ENCODE results near the gene FAM107B. TPM values are rescaled to one million over a fixed set of nuclear protein-coding genes. Genes with fewer than 3 reads are reported as not detected.
"Not testable (repeated sequence)": the region's sequence is repeated elsewhere in the genome, so short reads cannot be mapped to it uniquely, and the experiment has no call there.

The FAM107B gene
- polyA plus RNA-seq (ENCODE audit: insufficient read length in 3 of 3), result 100 to 1,000 TPM; 108 to 120 (median 112) TPM

DNA sequence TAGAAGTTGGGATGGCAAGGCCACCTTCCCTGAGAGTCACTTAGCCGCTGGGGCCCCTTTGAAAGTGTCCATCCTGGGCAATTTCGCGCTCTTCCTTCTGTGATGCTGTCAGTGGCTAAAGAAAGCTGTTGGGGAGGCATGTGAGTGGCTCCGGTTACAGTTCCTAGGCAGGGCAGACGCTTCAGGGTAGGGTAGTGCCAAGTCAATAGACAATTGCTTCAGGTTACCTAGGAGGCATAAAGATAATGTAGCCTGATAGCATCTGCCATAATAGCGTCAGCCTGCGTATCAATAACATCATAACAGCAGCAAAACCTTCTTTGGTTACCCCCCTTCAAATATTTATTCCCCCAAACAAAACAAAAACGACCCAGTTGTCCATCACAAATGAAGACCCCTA is at the start of gene FAM107B:
TSS of gene FAM107B (minus strand) at position 101 of the 400 bp plus-strand sequence. CDS start 234 bp downstream, outside the sequence.
- no peak for DNase-seq (ENCODE audit: low read depth in 3 of 3, low spot score in 2 of 3)

DNA sequence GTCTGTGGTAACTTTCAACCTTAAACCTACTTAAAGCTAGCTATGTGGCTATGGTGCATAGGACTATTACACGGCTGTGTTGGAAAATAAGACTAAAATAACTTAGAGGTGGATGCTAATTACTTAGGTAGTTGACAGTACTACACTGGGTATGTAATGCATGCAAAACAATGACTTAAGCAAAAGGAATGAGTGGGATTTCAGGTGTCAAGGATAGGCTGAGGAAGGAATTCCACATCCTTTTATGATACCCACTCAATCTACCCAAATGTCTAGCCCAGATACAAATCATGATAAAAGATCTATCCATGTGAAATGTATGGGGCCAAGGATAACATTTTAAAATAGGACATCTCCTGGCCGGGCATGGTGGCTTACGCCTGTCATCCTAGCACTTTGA is 49.3 kb upstream of the FAM107B start:
- no peak for DNase-seq (ENCODE audit: low read depth in 3 of 3, low spot score in 2 of 3)

DNA sequence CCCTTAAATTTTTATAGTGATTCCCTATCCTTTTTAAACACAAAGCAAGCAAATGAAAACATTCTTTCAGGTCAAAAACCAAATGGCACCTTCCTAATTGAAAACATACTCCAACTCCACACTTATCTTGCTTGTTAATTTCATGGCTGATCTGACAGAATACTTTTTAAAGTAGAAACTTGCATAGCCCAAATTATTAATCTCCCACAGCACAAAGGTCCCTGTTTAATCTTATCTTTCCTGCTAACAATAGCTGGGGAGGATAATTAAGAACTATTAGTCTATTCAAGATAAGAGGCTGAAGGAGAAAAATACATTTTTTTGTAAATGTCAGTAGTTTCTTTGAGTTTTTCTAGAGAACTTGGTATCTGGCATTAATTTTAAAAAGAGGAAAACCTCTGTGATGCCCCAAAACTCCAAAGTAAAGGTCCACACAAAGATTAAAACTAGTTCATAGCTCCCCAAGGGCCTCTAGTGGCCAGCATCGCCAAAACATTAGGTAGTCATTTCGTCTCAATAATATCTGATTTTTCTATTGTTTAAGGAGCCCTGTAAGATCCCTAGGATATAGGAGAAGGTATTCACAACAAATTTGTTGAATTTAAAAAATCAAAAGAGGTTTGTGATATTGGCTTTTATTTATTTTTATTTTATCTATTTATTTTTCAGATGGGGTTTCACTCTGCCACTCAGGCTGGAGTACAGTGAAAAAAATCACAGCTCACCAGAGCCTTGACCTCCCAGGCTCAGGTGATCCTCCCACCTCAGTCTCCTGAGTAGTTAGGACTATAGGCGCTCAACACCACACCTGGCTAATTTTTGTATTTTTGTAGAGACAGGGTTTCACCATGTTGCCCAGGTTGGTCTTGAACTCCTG is 48.4 kb upstream of the FAM107B start:
- DNase-seq (ENCODE audit: low read depth in 3 of 3, low spot score in 2 of 3), result no peak

DNA sequence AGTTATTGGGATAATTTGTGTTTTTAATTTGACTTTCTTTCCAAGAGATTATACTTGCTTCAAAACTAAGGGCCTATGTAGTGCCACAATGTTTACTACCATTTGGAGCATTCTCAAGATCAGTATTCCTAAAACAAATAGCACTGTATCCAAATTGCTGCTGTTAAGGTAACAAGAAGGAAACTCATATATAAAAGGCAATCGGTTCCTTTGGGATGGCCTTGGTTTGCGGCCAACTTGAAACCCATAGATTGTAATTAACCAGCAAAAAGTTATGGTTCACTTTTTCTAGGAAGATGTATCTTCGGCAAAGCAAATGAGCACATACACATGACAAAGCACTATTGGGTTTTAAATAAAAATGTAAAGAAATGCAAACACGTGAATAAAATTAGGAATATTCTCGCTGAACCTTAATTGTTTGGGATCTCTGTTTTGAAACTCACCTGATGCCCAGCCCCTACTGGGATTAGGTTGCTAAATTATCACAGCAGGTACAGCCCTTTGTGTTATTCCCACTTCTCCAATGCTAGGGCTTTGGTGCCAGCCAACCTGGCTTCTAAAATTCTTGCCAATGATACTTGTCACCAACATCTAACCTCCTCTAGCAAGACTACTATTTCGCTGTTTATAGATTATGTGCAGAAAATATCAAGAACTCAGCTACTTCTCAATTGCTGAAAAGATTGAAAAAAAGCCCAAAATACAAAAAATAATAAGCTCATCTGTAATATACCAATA is 47.1 kb upstream of the FAM107B start:
- no peak for DNase-seq (ENCODE audit: low read depth in 3 of 3, low spot score in 2 of 3)

DNA sequence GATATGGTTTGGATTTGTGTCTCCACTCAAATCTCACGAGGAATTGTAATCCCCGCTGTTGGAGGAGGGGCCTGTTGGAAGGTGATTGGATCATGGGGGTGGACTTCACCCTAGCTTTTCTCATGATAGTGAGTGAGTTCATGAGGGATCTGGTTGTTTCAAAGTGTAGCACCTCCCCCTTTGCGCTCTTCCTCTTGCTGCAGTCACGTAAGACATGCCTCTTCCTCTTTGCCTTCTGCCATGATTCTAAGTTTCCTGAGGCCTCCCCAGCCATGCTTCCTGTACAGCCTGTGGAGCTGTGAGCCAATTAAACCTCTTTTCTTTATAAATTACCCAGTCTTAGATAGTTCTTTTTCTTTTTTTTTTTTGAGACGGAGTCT is 46.1 kb upstream of the FAM107B start:
- no peak for DNase-seq (ENCODE audit: low read depth in 3 of 3, low spot score in 2 of 3)

DNA sequence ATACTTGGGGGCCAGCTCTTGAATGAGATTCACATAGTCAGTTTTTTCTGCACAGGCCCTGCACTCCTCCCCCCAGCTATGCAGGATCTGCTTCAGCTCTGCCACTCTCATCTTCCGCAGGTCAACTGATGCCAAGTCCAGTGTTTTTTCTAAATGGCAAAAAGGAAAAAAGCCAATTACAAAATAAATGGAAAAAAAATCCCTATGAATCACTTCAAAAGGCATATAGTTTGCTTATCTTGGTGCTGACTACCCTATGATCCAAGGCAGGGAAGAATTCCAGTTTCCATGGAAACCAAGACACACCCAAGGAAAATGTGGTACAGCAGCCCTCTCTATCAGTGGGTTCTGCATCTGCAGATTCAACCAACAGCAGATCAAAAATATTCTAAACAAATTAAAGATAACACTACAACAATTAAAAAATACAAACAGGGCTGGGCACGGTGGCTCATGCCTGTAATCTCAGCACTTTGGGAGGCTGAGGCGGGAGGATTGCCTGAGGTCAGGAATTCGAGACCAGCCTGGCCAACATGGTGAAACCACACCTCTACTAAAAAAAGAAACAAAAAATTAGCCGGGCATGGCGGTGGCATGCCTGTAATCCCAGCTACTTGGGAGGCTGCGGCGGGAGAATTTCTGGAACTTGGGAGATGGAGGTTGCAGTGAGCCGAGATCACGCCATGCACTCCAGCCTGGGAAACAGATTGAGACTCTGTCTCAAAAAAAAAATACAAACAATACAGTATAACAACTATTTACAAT is 45.5 kb upstream of the FAM107B start:
- no peak for DNase-seq (ENCODE audit: low read depth in 3 of 3, low spot score in 2 of 3)

DNA sequence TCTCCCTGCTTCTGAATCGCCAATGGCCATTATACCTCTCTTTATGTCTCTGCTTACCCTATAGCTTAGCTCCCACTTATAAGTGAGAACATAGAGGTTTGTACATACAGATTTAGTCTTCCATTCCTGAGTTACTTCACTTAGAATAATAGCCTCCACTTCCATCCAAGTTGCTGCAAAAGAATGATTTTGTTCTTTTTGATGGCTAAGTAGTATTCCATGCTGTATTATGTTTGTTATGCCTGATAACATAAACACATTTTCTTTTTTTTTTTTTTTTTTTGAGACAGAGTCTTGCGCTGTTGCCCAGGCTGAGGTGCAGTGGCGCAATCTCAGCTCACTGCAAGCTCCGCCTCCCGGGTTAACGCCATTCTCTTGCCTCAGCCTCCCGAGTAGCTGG is 42.0 kb upstream of the FAM107B start:
- DNase-seq (ENCODE audit: low read depth in 3 of 3, low spot score in 2 of 3), result not testable (repeated sequence)

DNA sequence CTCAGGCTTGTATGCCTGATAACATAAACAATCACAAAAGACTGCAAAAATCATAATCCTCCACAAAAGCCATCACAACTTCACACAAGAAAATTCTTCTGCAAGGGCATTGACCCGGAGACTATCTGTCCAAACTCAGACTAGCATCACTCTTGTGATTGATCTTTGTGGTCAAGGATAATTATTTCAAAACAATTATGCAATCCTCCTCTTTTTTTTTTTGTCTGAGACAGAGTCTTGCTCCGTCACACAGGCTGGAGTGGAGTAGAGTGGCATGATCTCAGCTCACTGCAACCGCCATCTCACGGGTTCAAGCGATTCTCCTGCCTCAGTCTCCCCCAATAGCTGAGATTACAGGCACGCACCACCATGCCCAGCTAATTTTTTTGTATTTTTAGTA is 41.0 kb upstream of the FAM107B start:
- DNase-seq (ENCODE audit: low read depth in 3 of 3, low spot score in 2 of 3), result no peak

DNA sequence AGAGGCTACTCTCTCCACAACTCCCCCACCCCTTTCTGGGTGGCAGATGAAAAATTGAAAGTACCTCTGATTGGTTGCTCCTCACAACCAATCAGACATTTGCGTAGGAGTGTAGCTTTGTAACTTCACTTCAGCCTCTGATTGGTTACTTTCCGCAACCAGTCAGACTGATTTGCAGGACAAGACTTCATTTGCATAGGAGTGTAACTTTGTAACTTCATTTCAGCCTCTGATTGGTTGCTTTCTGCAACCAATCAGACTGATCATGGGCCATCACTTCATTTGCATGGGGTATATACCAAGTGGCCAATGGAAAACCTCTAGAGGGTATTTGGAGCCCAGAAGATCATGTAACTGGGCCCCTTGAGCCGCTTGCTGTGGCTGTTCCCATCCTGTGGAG is 37.6 kb upstream of the FAM107B start:
- no peak for DNase-seq (ENCODE audit: low read depth in 3 of 3, low spot score in 2 of 3)

DNA sequence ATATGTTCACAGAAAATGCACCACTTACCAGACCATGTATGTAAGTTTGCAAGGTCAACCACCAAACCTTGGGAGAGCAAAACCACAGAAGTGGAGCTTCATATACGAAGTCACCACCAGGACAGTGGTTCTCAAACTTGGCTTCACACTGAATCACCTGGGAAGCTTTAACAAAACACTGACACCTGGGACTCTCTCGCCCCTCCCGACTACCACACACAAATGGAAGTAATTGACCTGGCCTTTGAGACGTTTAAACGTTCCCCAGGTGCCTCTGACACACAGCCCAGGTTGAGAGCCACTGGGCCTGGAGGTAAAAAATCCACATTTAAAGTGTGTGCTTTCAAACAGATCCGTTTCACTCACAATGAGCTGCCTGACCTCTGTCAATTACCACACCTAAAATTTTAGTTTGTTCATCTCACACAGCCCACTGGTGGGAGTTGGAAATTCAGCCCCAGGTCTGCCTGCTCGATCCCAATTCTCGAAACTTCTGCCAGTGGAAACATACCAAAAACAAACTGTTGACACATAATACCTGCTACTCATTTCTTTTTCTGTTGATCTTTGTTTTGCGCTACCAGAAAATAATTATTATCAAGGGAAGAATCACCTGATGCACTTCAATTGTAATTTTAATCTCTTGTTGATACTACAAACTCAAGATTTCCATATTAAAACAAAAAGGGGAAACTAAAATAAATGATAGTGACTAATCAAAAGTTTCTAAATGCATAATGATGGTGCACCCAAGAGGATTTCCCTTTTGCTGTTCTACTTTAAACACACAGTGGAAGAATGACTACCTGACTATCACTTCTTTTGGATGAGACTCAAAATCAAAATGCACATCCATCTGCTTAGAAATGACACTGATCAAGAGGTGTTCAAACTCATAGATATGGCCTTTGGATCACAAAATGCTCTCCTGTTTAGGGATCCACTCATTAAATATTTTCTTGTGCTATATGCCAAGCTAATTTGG is 36.6 kb upstream of the FAM107B start:
- DNase-seq (ENCODE audit: low read depth in 3 of 3, low spot score in 2 of 3), result no peak

DNA sequence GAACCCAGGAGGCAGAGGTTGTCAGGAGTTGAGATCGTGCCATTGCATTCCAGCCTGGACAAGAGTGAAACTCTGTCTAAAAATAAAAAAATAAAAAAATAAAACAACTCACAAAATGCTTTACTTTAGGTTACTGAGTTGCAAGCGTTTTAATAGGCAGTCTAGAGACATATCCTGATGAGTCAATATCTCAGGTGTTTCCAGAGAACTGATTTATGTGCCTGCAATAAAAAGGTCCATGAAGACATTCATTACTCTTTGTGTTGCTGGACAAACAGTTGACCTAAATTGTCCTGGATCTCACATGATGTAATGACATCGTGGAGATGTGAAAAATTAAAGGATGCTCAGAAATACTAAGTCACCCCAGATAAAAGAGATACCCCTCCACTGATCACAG is 31.6 kb upstream of the FAM107B start:
- no peak for DNase-seq (ENCODE audit: low read depth in 3 of 3, low spot score in 2 of 3)

DNA sequence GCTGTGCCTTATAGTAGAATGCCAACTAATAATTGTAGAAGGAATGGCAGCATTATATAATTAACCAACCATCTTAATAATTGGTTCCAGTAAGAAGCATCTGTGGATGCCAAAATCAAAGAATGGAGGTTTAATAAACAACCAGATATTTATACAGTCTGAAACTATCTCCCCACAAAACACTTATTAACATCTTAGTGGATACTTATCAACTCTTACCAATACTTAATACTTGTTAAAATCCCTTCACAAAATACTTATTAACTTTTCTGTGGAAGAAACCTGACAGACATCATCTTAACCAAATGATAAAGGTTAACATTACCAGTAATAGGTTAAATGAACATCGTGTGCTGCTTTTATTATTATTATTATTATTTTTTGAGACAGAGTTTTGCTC is 29.1 kb upstream of the FAM107B start:
- DNase-seq (ENCODE audit: low read depth in 3 of 3, low spot score in 2 of 3), result no peak

DNA sequence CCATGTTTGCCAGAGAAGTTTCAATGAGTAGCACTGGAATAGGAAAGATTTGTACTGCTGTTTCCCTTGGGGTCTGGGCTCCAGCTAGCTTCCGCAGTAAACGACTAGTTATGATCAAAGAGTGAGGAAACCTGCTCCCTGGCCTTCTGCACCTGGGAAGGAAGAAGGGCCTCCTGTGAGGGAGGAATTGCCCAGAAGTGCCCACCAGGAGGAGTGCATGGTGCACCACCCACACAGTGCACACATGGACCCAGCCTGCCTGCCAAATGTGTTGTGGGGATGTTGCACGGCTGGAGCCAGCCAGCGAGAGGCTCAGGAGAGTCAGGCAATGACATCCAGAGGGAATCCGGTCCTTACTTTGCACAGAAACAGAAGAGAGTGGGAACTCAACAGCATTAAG is 27.0 kb upstream of the FAM107B start:
- DNase-seq (ENCODE audit: low read depth in 3 of 3, low spot score in 2 of 3), result no peak

DNA sequence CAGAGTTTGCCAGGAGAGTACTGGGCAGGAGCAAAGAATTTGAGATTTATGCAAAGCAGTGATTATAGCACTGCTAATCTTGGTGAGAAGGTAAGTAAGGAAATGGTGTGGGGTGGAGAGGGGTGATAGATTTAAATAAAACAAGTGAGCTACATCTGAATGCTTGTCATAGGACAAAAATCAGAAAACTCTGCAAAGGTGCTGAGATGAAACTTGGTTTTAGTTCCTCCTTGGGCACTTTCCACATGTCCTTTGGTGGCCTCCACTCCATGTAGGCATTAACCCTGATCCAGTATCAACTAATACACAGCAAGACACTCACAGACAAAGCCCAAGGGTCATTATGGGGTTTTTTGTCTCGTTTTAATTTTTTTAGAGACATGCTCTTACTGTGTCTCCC is 25.7 kb upstream of the FAM107B start:
- DNase-seq (ENCODE audit: low read depth in 3 of 3, low spot score in 2 of 3), result no peak

DNA sequence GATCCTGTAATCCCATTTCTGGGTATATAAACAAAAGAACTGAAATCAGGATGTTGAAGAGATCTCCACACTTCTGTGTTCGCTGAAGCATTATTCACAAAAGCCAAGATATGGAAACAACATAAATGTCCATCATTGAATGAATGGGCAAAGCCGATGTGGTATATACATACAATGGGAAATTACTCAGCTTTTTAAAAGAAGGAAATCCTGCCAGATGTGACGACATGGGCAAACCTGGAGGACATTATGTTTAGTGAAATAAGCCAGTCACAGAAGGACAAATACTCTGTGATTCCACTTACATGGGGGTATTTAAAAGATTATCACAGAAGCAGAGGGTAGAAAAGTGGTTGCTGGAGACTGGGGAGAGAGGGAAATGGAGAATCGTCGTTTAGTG is 23.9 kb upstream of the FAM107B start:
- DNase-seq (ENCODE audit: low read depth in 3 of 3, low spot score in 2 of 3), result no peak

DNA sequence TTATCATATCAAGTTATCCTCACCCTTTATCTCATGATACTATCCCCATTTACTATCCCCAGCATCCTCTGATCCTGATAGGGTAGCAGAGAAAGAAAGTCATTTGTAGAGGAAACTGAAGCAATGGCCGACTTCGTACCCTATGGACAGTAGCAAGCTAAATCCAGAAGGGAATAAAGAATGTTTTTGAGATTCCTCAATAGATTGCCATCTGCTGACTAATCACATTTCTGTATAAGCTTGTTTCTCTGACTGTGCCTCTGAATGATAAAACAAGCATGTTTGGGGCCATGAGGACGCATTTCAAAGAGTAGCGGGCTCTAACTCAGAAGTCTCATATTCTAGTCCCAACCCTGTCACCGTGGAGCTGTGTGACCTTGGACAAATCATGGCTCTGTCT is 13.2 kb upstream of the FAM107B start:
- DNase-seq (ENCODE audit: low read depth in 3 of 3, low spot score in 2 of 3), result no peak

DNA sequence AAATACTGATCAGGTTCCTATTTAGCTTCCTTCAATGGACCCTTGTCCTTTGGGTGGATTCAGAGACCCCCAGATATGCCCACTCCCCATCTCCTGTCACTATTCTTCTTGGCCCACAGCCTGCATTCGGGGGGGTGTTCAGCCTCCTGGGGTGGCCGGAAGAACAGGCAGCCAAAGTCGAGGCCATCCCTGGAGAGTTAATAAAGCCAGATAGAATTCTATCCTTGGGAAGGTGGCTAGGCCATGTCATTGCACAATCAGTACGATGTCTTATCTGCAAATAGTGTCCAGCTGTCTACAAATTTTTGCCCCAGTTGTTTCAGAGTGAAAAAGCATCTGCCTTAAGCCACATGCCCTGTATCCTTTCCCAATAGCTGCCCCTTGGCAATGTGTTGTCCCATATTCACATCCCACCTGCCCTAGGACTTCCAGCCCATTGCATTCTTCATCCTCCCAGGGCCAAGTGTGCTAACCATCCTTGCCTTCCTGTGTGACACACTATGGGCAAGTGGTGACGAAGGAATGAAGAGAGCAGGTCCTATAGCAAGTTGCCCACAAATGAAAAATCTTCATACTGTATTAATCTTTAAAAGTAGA is 9.9 kb upstream of the FAM107B start:
- no peak for DNase-seq (ENCODE audit: low read depth in 3 of 3, low spot score in 2 of 3)

DNA sequence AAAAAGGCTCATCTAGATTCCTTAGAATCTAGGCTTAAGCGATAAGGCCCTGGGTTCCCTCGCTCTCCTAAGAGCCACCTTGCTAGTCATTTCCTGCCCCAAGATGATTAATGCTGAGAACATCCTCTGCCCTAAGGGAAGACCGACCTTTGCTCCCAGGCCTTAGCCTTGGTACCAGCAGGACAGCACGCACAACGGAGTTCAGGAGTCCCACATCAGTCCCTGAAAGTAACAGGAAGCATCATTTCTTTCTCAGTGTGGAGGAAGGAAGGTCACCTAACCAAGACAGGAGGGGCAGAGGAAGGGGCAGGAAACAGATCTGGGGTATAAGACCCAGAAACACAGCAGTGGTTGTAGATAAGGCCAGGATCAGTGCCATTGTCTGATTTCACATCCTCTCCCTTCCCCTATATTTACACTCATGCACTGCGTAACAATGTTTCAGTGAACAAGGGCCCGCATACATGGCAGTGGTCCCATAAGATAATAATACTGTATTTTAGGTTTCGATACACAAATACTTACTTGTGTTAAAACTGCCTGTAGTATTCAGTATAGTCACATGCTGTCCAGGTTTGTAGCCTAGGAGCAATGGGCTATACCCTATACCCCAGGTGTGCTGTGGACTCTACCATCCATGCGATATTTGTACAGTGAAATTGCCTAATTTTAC is 8.1 kb upstream of the FAM107B start:
- DNase-seq (ENCODE audit: low read depth in 3 of 3, low spot score in 2 of 3), result no peak

DNA sequence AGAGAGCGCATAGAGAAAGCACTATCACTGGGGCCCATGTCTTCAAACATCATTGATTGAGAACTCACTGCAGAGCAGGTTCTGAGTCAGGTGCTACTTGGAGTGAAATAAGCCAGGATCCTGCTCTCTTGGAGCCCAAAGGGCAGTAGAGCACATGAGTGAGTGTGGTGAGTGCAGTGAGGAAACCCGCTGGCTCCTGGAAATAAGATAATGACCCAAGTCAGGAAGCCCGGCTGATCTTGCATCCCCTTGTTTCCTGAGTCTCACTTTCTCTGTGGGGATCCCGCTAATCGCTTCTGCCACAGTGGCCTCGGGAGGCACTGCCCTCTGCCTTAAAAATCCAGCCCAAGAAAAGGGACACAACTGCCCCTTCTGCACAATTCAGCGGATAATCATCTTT is 7.1 kb upstream of the FAM107B start:
- DNase-seq (ENCODE audit: low read depth in 3 of 3, low spot score in 2 of 3), result no peak

Data from right renal cortex interstitium (tissue), 3 donors.